Bronchial epithelial cell (primary cell): Measurements from ENCODE around the gene RSPRY1. TPM values are rescaled to one million over a fixed set of nuclear protein-coding genes. Genes with fewer than 3 reads are reported as not detected.
A peak's percentile ranks its signal among the peaks of the same experiment; 100 is the strongest.
"Not testable (repeated sequence)": the region's sequence is repeated elsewhere in the genome, so short reads cannot be mapped to it uniquely, and the experiment has no call there.

Experiments used
- DNase-seq: peaks from one replicate; pipeline ENCODE4 v3.0.0-alpha.2; 2010; ENCODE audit warnings: low read depth
- FAIRE-seq: peaks from 2 replicates; lab custom pipeline; 2011; peaks lifted over from hg19 to GRCh38; lab: Jason Lieb, UNC
- H3K27me3 ChIP-seq: 2 replicates; pipeline ENCODE4 v1.5.1; 2011; ENCODE audit warnings: low read length; ENCODE audit not compliant: control insufficient read depth, insufficient read depth
- H3K36me3 ChIP-seq: 2 replicates; pipeline ENCODE4 v1.5.1; 2011; ENCODE audit warnings: low read length; ENCODE audit not compliant: control insufficient read depth, insufficient read depth
- H3K4me3 ChIP-seq: 2 replicates; pipeline ENCODE4 v1.5.1; 2011; ENCODE audit warnings: mild to moderate bottlenecking, low read depth, low read length, control low read depth
- CTCF ChIP-seq: IDR thresholded peaks from 2 replicates; pipeline ENCODE4 v1.5.1; 2011; ENCODE audit warnings: mild to moderate bottlenecking, moderate library complexity, low read length, control low read depth, inconsistent platforms; ENCODE audit not compliant: insufficient read depth, severe bottlenecking
- total RNA-seq: library from RNA; depleted of rRNA; stranded (reverse); fragments of >200 nt; gene quantifications from 2 replicates; pipeline ENCODE4 v1.2.1, GENCODE V29; 2014

The RSPRY1 gene
- total RNA-seq, 1 donor from 2014 or later = 38.7 TPM

- Histone ChIP-seq H3K36me3 (no peaks in the 10 kb centered on the region), H3K27me3 (no peaks in the 10 kb centered on the region), H3K4me3 (no peak overlapping the region)
- DNase-seq (no peak), FAIRE-seq (no peak)
- no peak for TF ChIP-seq CTCF
These were observed 80.6 kb downstream of the RSPRY1 start for GRCh38 chr16:57266531-57267260.

- FAIRE-seq, DNase-seq: not testable (repeated sequence)
These were observed 81.2 kb downstream of the RSPRY1 start for GRCh38 chr16:57267343-57267742.

GRCh38 chr16:57268804-57269800 is 83.0 kb downstream of the RSPRY1 start:
- DNase-seq (peak; percentile 23), FAIRE-seq (no peak)
- H3K4me3 ChIP-seq = no peak overlapping the region
- TF ChIP-seq CTCF = no peak
- no peaks in the 10 kb centered on the region for H3K27me3 ChIP-seq
- no peaks in the 10 kb centered on the region for H3K36me3 ChIP-seq

More at GRCh38 chr16:57267343-57267742, 81.2 kb downstream of the RSPRY1 start:
- not testable (repeated sequence) for H3K4me3 ChIP-seq, H3K27me3 ChIP-seq, H3K36me3 ChIP-seq

- no peak for TF ChIP-seq CTCF
- H3K4me3 ChIP-seq = no peak overlapping the region
- FAIRE-seq = no peak
- DNase-seq = no peak
- H3K36me3 ChIP-seq = no peaks in the 10 kb centered on the region
- no peaks in the 10 kb centered on the region for H3K27me3 ChIP-seq
These were observed 84.3 kb downstream of the RSPRY1 start for GRCh38 chr16:57270221-57271062.

GRCh38 chr16:57271063-57271345 is 84.9 kb downstream of the RSPRY1 start:
- no peak for DNase-seq
- H3K36me3 ChIP-seq = no peaks in the 10 kb centered on the region
- H3K4me3 ChIP-seq = no peak overlapping the region
- no peaks in the 10 kb centered on the region for H3K27me3 ChIP-seq
- no peak for TF ChIP-seq CTCF
- FAIRE-seq = no peak
